ENCODE results near the gene RUNX2.
"Not testable (repeated sequence)": the region's sequence is repeated elsewhere in the genome, so short reads cannot be mapped to it uniquely, and the experiment has no call there.

The RUNX2 gene

GRCh38 chr6:45327956-45328522 lies at the start of gene RUNX2:
Gene RUNX2, plus strand, starts transcription at chr6:45328330. Its CDS starts 397 bp downstream, at chr6:45328727.
- no peak for DNase-seq (ENCODE audit: low read depth)

DNA sequence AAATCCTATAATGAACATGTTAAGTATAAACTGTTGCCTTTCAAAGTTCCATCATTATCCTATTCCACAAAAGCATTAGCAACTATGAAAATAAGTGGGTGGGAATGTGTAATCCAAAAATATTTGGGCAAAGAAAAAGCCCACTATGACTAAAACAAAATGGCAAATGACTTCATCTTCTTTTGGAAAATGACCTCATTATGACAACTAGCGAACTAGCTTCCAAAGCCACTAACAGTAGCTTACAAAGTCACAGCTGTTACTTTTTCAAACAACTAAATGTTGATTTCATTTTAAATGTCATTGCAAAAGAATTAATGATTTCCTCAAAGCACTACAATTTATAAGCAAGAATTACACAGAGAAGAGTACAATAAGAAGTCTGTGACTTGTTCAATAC lies 49.8 kb upstream of the RUNX2 start:
- no peak for DNase-seq (ENCODE audit: low read depth)

DNA sequence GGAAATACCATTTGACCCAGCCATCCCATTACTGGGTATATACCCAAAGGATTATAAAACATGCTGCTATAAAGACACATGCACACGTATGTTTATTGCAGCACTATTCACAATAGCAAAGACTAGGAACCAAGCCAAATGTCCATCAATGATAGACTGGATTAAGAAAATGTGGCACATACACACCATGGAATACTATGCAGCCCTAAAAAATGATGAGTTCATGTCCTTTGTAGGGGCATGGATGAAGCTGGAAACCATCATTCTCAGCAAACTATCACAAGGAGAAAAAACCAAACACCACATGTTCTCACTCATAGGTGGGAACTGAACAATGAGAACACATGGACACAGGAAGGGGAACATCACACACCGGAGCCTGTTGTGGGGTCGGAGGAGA lies 41.4 kb upstream of the RUNX2 start:
- DNase-seq (ENCODE audit: low read depth): not testable (repeated sequence)

GRCh38 chr6:45289751-45290514 lies 38.2 kb upstream of the RUNX2 start:
- DNase-seq (ENCODE audit: low read depth): no peak

DNA sequence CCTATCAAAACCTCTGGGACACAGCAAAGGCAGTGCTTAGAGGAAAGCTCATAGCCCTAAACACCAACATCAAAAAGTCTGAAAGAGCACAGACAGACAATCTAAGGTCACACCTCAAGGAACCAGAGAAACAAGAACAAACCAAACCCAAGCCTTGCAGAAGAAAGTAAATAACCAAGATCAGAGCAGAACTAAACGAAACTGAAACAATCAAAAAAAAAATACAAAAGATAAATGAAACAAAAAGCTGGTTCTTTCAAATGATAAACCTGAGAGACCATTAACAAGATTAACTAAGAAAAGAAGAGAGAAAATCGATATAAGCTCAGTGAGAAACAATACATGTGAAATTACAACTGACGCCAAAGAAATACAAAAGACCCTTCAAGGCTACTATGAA lies 34.8 kb upstream of the RUNX2 start:
- no peak for DNase-seq (ENCODE audit: low read depth)

DNA sequence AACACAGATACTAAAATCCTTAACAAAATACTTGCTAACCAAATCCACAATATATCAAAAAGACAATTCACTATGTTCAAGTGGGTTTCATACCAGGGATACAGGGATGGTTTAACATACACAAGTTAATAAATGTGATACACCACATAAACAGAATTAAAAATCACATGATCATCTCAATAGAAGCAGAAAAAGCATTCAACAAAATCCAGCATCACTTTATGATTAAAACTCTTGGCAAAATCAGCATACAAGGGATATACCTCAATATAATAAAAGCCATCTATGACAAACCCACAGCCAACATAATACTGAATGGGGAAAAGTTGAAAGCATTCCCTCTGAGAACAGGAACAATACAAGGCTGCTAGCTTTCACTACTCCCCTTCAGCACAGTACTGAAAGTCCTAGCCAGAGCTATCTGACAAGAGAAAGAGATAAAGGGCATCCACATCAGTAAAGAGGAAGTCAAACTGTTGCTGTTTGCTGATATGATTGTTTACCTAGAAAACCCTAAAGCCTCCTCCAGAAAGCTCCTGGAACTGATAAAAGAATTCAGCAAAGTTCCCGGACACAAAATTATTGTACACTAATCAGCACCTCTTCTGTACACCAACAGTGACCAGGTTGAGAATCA lies 33.9 kb upstream of the RUNX2 start:
- DNase-seq (ENCODE audit: low read depth): not testable (repeated sequence)

GRCh38 chr6:45297320-45297719 lies 30.8 kb upstream of the RUNX2 start:
- DNase-seq (ENCODE audit: low read depth): no peak

GRCh38 chr6:45299096-45299581 lies 29.0 kb upstream of the RUNX2 start:
- no peak for DNase-seq (ENCODE audit: low read depth)

GRCh38 chr6:45300736-45301135 lies 27.4 kb upstream of the RUNX2 start:
- DNase-seq (ENCODE audit: low read depth): no peak

DNA sequence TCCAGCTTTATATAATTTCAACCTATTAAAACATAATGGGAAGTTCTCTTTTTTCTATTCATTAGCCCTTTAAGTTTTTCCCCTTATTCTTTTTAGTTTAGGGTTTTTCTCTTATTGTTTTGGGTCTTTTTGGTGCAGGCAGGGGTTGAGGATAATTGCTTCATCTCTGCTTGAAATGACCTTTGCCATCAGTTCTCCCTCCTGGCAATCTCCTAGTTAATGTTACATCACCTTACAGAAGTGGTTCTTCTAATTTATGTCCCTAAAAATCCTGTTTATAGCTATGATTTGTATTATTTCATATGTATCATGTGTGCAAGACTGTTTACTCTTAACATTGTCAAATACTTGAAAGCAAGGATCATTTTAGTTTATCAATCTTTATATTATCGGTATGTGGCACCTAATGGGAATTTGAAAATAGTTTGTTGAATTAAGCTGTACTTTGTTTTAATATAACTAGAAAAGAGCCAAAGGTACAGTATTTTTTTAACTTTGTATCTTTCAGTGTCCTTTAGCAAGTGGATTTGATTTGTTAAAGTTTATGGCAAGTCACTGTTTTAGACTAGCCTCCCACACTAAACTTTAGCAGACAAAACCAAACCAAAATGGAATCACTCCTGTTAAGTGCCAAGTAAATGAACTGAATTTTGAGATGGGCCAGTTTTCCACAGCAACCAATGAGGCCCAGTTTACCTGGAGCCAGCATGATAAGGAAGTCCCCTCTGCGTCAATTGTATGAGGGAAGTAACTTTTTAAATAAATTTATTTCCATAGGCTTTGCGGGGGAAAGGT lies 26.6 kb upstream of the RUNX2 start:
- no peak for DNase-seq (ENCODE audit: low read depth)

GRCh38 chr6:45302832-45303231 lies 25.3 kb upstream of the RUNX2 start:
- DNase-seq (ENCODE audit: low read depth): no peak

GRCh38 chr6:45305546-45305945 lies 22.6 kb upstream of the RUNX2 start:
- DNase-seq (ENCODE audit: low read depth): no peak

- no peak for DNase-seq (ENCODE audit: low read depth)
These were observed 17.9 kb upstream of the RUNX2 start for GRCh38 chr6:45310118-45310788.

DNA sequence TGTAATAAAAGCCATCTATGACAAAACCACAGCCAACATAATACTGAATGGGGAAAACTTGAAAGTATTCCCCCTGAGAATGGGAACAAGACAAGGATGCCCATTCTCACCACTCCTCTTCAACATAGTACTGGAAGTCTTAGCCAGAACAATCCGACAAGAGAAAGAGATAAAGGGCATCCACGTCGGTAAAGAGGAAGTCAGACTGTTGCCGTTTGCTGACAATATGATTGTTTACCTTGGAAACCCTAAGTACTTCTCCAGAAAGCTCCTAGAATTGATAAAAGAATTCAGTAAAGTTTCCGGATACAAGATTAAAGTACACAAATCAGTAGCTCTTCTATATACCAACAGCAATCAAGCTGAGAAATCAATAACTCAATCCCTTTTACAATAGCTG lies 14.0 kb upstream of the RUNX2 start:
- DNase-seq (ENCODE audit: low read depth): no peak

DNA sequence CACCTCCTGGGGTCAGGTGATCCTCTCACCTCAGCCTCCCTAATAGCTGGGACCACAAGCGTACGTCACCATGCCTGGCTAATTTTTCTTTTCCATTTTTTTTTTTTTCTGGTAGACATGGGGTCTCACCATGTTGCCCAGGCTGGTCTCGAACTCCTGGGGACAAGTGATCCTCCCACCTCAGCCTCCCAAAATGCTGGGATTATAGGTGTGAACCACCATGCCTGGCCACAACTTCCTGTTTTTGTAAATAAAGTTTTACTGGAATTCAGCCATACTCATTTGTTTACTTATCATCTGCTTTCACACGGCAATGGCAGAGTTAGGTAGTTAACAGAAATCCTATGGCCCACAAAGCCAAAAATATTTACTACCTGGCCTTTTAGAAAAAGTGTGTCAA lies 7.8 kb upstream of the RUNX2 start:
- DNase-seq (ENCODE audit: low read depth): no peak

GRCh38 chr6:45323656-45324224 lies 4.4 kb upstream of the RUNX2 start:
- DNase-seq (ENCODE audit: low read depth): no peak

- DNase-seq (ENCODE audit: low read depth): no peak
These were observed 1.3 kb upstream of the RUNX2 start for GRCh38 chr6:45326698-45327417.

GRCh38 chr6:45328523-45328922 lies 393 bp downstream of the RUNX2 start:
- DNase-seq (ENCODE audit: low read depth): no peak

DNA sequence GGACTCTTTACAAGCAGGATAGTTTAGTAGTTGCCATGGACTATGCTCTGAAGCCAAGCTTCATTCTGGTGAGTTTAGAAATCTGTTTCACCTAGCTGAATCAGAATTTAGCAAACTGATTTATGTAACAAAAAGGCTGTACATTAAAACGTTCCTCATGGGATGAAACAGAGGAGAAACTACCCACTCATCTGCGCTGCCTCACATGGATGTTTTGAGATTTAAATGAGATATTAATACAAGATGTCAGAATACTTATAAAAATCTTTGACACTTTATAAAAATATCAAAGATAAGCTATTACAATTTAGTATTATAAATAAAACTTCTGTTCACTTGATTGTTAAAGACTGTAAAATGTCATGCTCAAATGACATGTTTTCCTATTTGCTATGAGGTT lies 16.8 kb downstream of the RUNX2 start:
- no peak for DNase-seq (ENCODE audit: low read depth)

DNA sequence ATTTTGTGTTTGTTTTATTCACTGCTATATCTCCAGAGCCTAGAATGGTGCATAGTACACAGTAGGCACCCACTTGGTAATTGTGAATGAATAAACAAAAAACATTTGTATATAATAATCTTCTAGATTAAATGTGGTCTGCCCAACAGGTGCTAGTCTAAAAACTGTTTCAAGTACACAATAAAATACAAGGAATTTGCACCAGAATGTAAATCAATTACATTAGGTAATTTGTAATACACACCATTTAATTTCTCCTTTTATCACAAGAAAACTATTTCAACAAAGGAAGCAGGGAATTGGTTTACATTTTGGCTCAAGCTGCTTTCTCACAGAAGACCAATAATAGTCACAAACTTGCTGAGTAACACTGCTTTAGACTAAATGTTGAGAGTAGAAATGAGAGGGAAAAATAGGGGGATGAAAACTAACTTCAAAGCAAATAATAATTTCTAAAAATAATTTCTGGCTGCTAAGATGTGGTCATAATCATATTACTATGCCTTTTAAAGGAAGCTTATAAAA lies 22.1 kb downstream of the RUNX2 start:
- no peak for DNase-seq (ENCODE audit: low read depth)

DNA sequence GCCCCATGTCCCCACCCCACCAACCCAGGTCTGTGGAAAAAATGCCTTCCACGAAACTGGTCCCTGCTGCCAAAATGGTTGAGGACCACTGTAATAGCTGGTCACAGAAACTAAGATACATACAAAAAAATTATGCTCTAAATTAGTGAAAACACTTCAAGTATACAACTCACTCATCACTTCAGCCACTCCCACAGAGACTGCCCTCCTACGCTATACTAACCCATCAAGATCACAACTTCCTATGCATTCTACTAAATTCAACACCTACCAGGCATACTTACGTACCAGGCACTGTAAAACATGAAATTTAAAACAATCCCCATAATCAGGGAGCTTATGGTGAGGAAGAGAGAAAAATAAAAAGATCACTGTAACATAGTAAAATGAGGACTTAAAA lies 22.9 kb downstream of the RUNX2 start:
- DNase-seq (ENCODE audit: low read depth): no peak

Data from stimulated activated CD8-positive, alpha-beta memory T cell treated with anti-CD3 and anti-CD28 coated beads, Interleukin-12 subunit alpha, Interleukin-12 subunit beta, amount 100 ng/mL, for 4 hours (primary cell).